ENCODE data around the gene LPIN2. TPM values are rescaled to one million over a fixed set of nuclear protein-coding genes. Genes with fewer than 3 reads are reported as not detected.

LPIN2 gene
- total RNA-seq, 1 experiment from 2014 or later: 10.7 TPM

DNA sequence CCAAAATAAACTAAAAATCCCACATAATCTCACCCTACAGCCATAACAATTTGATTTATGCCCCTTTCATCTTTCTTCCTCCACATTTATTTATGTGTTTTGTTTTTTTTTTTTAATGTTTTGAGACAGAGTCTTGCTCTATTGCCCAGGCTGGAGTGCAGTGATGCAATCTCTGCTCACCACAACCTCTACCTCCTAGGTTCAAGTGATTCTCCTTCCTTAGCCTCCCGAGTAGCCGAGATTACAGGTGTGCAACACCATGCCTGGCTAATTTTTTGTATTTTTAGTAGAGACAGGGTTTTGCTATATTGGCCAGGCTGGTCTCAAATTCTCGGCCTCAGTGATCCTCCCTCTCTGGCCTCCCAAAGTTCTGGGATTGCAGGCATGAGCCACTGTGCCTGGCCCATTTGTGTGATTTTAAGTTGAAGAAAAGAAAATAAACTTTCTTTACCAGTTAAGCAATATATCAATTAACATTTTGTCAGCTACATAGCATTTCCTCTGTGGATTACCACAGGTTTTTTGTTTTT, 35.9 kb upstream of the LPIN2 start:
- intact Hi-C loops (cut with micrococcal nuclease): no loop called here

GRCh38 chr18:3048121-3048520, 35.2 kb upstream of the LPIN2 start:
- H3K4me2 ChIP-seq (ENCODE audit: low read length): no peak overlapping the region
- no peaks in the 10 kb centered on the region for H3K27me3 ChIP-seq (ENCODE audit: insufficient read depth, low read length)
- ChIA-PET POLR2A (no interaction called here), RAD21 (ENCODE audit: low non-redundant PET in 1 of 2, low total read pairs in 2 of 2, uncharacterized antibody in 2 of 2, unreplicated experiment in 2 of 2) (no interaction called here), CTCF (interaction anchor here (2.8 kb wide), 1 partner anchor 15 kb away, joined by 10 read pairs; no protein-coding TSS in a partner anchor)
- no TSS peak for BruUV-seq (replicated peaks)
- no peaks in the 10 kb centered on the region for H3K9me2 ChIP-seq (ENCODE audit: insufficient read depth)
- DNase-seq (ENCODE audit: low read depth, low spot score) (no peak), ATAC-seq (no peak)
- H2AFZ ChIP-seq (ENCODE audit: low read depth, low read length, poor library complexity, severe bottlenecking): no peak overlapping the region
- no peaks in the 10 kb centered on the region for H3K9me3 ChIP-seq (ENCODE audit: control insufficient read depth in 1 of 2, insufficient read depth in 1 of 2, low read depth in 1 of 2, low read length in 2 of 2)
- intact Hi-C loops (cut with micrococcal nuclease): no loop called here
- no peaks in the 10 kb centered on the region for H3K36me3 ChIP-seq (ENCODE audit: control insufficient read depth in 1 of 2, insufficient read depth in 2 of 2, low read length in 2 of 2)
- no peaks in the 10 kb centered on the region for H4K20me1 ChIP-seq (ENCODE audit: insufficient read depth)
- no peaks in the 10 kb centered on the region for H3K79me2 ChIP-seq (ENCODE audit: insufficient read depth, low read length)
- no peak overlapping the region for H3K9ac ChIP-seq (ENCODE audit: low read length)
- no peak overlapping the region for H3K27ac ChIP-seq (ENCODE audit: low read depth, low read length)
- no peak overlapping the region for H3K4me3 ChIP-seq (replicated peaks in 1 of 2; ENCODE audit: low read depth in 1 of 2, low read length in 2 of 2)
- peaks cover 0 to 13% of the 10 kb centered on the region in 2 experiments for H3K4me1 ChIP-seq (ENCODE audit: control insufficient read depth in 1 of 2, insufficient read depth in 2 of 2, low read length in 2 of 2)
- TF ChIP-seq FOSL1 (IDR thresholded peaks at IDR 0.05; ENCODE audit: low read depth) (no peak), EZH2 (IDR thresholded peaks at IDR 0.05) (no peak), REST (IDR thresholded peaks at IDR 0.05; ENCODE audit: low read depth) (no peak), JUND (IDR thresholded peaks at IDR 0.05) (no peak), EZH2phosphoT487 (IDR thresholded peaks at IDR 0.05; ENCODE audit: borderline replicate concordance) (no peak), RAD21 (IDR thresholded peaks at IDR 0.05; ENCODE audit: low read depth) (no peak), EGR1 (IDR thresholded peaks at IDR 0.05; ENCODE audit: low read depth) (no peak), CEBPB (IDR thresholded peaks at IDR 0.05; ENCODE audit: low read depth) (no peak), ZFX (IDR thresholded peaks at IDR 0.05) (no peak), POLR2AphosphoS5 (IDR thresholded peaks at IDR 0.05; ENCODE audit: low read depth, low read length) (no peak), SP1 (IDR thresholded peaks at IDR 0.05; ENCODE audit: low read depth) (no peak), ZBTB33 (IDR thresholded peaks at IDR 0.05; ENCODE audit: extremely low read depth, insufficient replicate concordance, low read length) (no peak)
- TF ChIP-seq, protein P1, sequence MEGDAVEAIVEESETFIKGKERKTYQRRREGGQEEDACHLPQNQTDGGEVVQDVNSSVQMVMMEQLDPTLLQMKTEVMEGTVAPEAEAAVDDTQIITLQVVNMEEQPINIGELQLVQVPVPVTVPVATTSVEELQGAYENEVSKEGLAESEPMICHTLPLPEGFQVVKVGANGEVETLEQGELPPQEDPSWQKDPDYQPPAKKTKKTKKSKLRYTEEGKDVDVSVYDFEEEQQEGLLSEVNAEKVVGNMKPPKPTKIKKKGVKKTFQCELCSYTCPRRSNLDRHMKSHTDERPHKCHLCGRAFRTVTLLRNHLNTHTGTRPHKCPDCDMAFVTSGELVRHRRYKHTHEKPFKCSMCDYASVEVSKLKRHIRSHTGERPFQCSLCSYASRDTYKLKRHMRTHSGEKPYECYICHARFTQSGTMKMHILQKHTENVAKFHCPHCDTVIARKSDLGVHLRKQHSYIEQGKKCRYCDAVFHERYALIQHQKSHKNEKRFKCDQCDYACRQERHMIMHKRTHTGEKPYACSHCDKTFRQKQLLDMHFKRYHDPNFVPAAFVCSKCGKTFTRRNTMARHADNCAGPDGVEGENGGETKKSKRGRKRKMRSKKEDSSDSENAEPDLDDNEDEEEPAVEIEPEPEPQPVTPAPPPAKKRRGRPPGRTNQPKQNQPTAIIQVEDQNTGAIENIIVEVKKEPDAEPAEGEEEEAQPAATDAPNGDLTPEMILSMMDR (IDR thresholded peaks at IDR 0.05 in 2 of 3, conservative IDR thresholded peaks at IDR 0.05 in 1 of 3; ENCODE audit: borderline replicate concordance in 1 of 3, insufficient read depth in 1 of 3, low read depth in 2 of 3, low read length in 2 of 3): no peak

More for the DNA sequence above, 35.9 kb upstream of the LPIN2 start:
- RAD21 ChIA-PET (ENCODE audit: low non-redundant PET in 1 of 2, low total read pairs in 2 of 2, uncharacterized antibody in 2 of 2, unreplicated experiment in 2 of 2): no interaction called here
- Histone ChIP-seq H3K4me1 (ENCODE audit: control insufficient read depth in 1 of 2, insufficient read depth in 2 of 2, low read length in 2 of 2) (peaks cover 0 to 13% of the 10 kb centered on the region in 2 experiments), H3K36me3 (ENCODE audit: control insufficient read depth in 1 of 2, insufficient read depth in 2 of 2, low read length in 2 of 2) (no peaks in the 10 kb centered on the region), H3K27ac (ENCODE audit: low read depth, low read length) (no peak overlapping the region), H3K4me2 (ENCODE audit: low read length) (no peak overlapping the region), H3K4me3 (replicated peaks in 1 of 2; ENCODE audit: low read depth in 1 of 2, low read length in 2 of 2) (no peak overlapping the region), H4K20me1 (ENCODE audit: insufficient read depth) (no peaks in the 10 kb centered on the region), H3K9ac (ENCODE audit: low read length) (no peak overlapping the region), H2AFZ (ENCODE audit: low read depth, low read length, poor library complexity, severe bottlenecking) (no peak overlapping the region), H3K27me3 (ENCODE audit: insufficient read depth, low read length) (no peaks in the 10 kb centered on the region), H3K9me2 (ENCODE audit: insufficient read depth) (no peaks in the 10 kb centered on the region), H3K9me3 (ENCODE audit: control insufficient read depth in 1 of 2, insufficient read depth in 1 of 2, low read depth in 1 of 2, low read length in 2 of 2) (0 out of 4 replicates have a peak, but pooled peaks cover 0 to 4% of the 10 kb centered on the region in 2 experiments), H3K79me2 (ENCODE audit: insufficient read depth, low read length) (no peaks in the 10 kb centered on the region)
- CTCF ChIA-PET: interaction anchor here (2.8 kb wide), 1 partner anchor 14 kb away, joined by 10 read pairs; no protein-coding TSS in a partner anchor
- ATAC-seq (no peak), DNase-seq (ENCODE audit: low read depth, low spot score) (no peak)
- no peak for TF ChIP-seq JUND (IDR thresholded peaks at IDR 0.05)
- POLR2A ChIA-PET: no interaction called here
- BruUV-seq (replicated peaks): no TSS peak
